Osteoblast (primary cell): ENCODE data around the gene PRCP. TPM values are rescaled to one million over a fixed set of nuclear protein-coding genes. Genes with fewer than 3 reads are reported as not detected.

ENCODE experiments used
- DNase-seq: peaks from one replicate; pipeline ENCODE4 v3.0.0; 2011; ENCODE audit warnings: low spot score, mixed read lengths; ENCODE audit not compliant: insufficient read length; ENCODE audit errors: missing footprints
- H2AFZ ChIP-seq: 2 replicates; pipeline ENCODE4 v1.6.0; 2011; ENCODE audit warnings: mild to moderate bottlenecking, low read length
- H3K27ac ChIP-seq: 2 replicates; pipeline ENCODE4 v1.5.1; 2011; ENCODE audit warnings: mild to moderate bottlenecking, low read depth, low read length, moderate library complexity
- H3K27me3 ChIP-seq: 2 replicates; pipeline ENCODE4 v1.6.0; 2012; ENCODE audit warnings: mild to moderate bottlenecking, control low read depth, inconsistent platforms, low read length, moderate library complexity; ENCODE audit not compliant: insufficient read depth
- H3K36me3 ChIP-seq: 2 replicates; pipeline ENCODE4 v1.5.1; 2011; ENCODE audit warnings: mild to moderate bottlenecking, low read length, control low read depth, moderate library complexity; ENCODE audit not compliant: insufficient read depth
- H3K4me1 ChIP-seq: 2 replicates; pipeline ENCODE4 v1.5.1; 2011; ENCODE audit warnings: mild to moderate bottlenecking, low read length, control low read depth, moderate library complexity; ENCODE audit not compliant: insufficient read depth
- H3K4me2 ChIP-seq: 2 replicates; pipeline ENCODE4 v1.6.0; 2011; ENCODE audit warnings: mild to moderate bottlenecking, low read length; ENCODE audit not compliant: insufficient read depth
- H3K4me3 ChIP-seq: fragments of 200-600 bp; sonication (generic); 3 replicates; pipeline ENCODE4 v1.5.1; 2012; ENCODE audit warnings: mild to moderate bottlenecking, low read length, inconsistent platforms; ENCODE audit not compliant: insufficient read depth
- H3K79me2 ChIP-seq: 2 replicates; pipeline ENCODE4 v1.6.0; 2012; ENCODE audit warnings: mild to moderate bottlenecking, low read length, control low read depth, inconsistent platforms; ENCODE audit not compliant: insufficient read depth
- H3K9me3 ChIP-seq: 2 replicates; pipeline ENCODE4 v1.5.1; 2011; ENCODE audit warnings: low read depth, low read length, control low read depth
- H4K20me1 ChIP-seq: 2 replicates; pipeline ENCODE4 v1.6.0; 2012; ENCODE audit warnings: mild to moderate bottlenecking, low read length, control low read depth; ENCODE audit not compliant: insufficient read depth
- CTCF ChIP-seq: IDR thresholded peaks from 2 replicates; pipeline ENCODE4 v1.5.1; 2011; ENCODE audit warnings: mild to moderate bottlenecking, low read depth, low read length, moderate library complexity; ENCODE audit errors: extremely low read depth
- total RNA-seq: library from RNA; depleted of rRNA; stranded (reverse); fragments of >200 nt; gene quantifications from 2 replicates; pipeline ENCODE4 v1.2.3, GENCODE V29; 2012

Gene PRCP
- total RNA-seq, 1 donor: 52.5 TPM

- no peaks in the 10 kb centered on the region for H3K79me2 ChIP-seq
- TF ChIP-seq CTCF: no peak
- H3K36me3 ChIP-seq: no peaks in the 10 kb centered on the region
- no peaks in the 10 kb centered on the region for H3K9me3 ChIP-seq
- no peak overlapping the region for H3K27ac ChIP-seq
- H2AFZ ChIP-seq: no peak overlapping the region
- no peaks in the 10 kb centered on the region for H4K20me1 ChIP-seq
- no peaks in the 10 kb centered on the region for H3K27me3 ChIP-seq
- H3K4me3 ChIP-seq: no peak overlapping the region
- H3K4me1 ChIP-seq: no peaks in the 10 kb centered on the region
- DNase-seq: no peak
- H3K4me2 ChIP-seq: no peak overlapping the region
Measured at GRCh38 chr11:82782825-82783374, 117.3 kb downstream of the PRCP start.

- Histone ChIP-seq H2AFZ (no peak overlapping the region), H4K20me1 (no peaks in the 10 kb centered on the region), H3K4me1 (no peaks in the 10 kb centered on the region), H3K27me3 (no peaks in the 10 kb centered on the region), H3K79me2 (no peaks in the 10 kb centered on the region), H3K4me2 (no peak overlapping the region), H3K27ac (no peak overlapping the region), H3K4me3 (no peak overlapping the region), H3K9me3 (no peaks in the 10 kb centered on the region), H3K36me3 (no peaks in the 10 kb centered on the region)
- DNase-seq: no peak
- no peak for TF ChIP-seq CTCF
Measured at GRCh38 chr11:82778776-82779175, 121.5 kb downstream of the PRCP start.

- TF ChIP-seq CTCF: no peak
- DNase-seq: no peak
- Histone ChIP-seq H3K36me3 (no peaks in the 10 kb centered on the region), H3K79me2 (no peaks in the 10 kb centered on the region), H4K20me1 (no peaks in the 10 kb centered on the region), H3K4me3 (no peak overlapping the region), H3K4me1 (no peaks in the 10 kb centered on the region), H2AFZ (no peak overlapping the region), H3K9me3 (no peaks in the 10 kb centered on the region), H3K4me2 (no peak overlapping the region), H3K27me3 (no peaks in the 10 kb centered on the region), H3K27ac (no peak overlapping the region)
Measured at GRCh38 chr11:82776377-82776776, 123.9 kb downstream of the PRCP start.

- H3K4me3 ChIP-seq: peak overlapping the region; percentile 59
- no peak overlapping the region for H3K27ac ChIP-seq
- no peaks in the 10 kb centered on the region for H3K27me3 ChIP-seq
- peak overlapping the region; percentile 69 for H2AFZ ChIP-seq
- no peaks in the 10 kb centered on the region for H3K9me3 ChIP-seq
- H3K36me3 ChIP-seq: no peaks in the 10 kb centered on the region
- DNase-seq: peak; percentile 65
- no peaks in the 10 kb centered on the region for H3K79me2 ChIP-seq
- H4K20me1 ChIP-seq: no peaks in the 10 kb centered on the region
- peak overlapping the region; percentile 60 for H3K4me2 ChIP-seq
- no peaks in the 10 kb centered on the region for H3K4me1 ChIP-seq
- TF ChIP-seq CTCF: peak; percentile 94
Measured at GRCh38 chr11:82775736-82776346, 124.4 kb downstream of the PRCP start.
